ENCODE results near the gene DRC1.

DNA sequence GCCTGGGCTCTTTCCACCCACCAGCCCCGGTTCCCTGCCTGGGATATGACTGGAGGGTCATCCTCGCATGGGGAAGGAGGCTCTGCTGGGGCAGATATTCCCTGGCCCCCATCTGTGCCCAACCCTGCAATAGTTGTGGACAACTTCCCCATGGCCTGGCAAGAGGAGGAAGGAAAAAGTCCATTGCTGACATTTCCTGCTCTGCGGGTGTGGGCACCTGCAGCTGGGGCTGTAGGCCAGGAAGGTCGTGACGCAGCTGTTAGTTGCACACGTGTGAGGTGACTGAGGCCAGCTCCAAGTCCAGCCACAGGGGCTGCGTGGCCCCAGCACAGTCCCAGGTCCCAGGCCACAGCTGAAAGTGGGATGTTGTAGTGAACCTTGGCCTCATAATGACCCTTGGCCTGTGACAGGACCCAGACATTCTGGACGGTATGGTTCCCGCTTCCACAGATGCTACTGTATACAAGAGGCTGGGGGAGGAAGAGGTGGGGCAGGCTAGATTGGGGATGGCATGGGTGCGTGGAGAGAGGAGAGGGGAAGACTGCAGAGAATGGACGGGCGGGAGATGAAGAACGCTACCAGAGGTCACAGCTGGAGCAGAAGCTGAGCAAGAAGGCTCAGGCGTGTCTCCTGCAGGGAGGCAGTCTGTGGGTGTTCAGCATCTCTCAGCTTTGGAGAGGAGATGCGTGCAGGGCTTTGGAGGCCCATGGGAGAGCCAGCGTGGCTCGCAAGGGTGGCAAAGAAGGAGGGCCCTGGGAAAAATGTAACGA lies 54.1 kb downstream of the DRC1 start:
- TF ChIP-seq CTCF (IDR thresholded peaks at IDR 0.05; ENCODE audit: poor library complexity, severe bottlenecking) (no peak), EP300 (conservative IDR thresholded peaks at IDR 0.05; ENCODE audit: poor library complexity, severe bottlenecking) (no peak), POLR2AphosphoS5 (IDR thresholded peaks at IDR 0.05) (no peak), TAF1 (IDR thresholded peaks at IDR 0.05; ENCODE audit: low read depth) (no peak), RAD21 (conservative IDR thresholded peaks at IDR 0.05) (no peak), REST (IDR thresholded peaks at IDR 0.05; ENCODE audit: borderline replicate concordance) (no peak), EZH2 (IDR thresholded peaks at IDR 0.05; ENCODE audit: borderline replicate concordance, insufficient read depth, low read length, poor library complexity, severe bottlenecking) (no peak), MXI1 (conservative IDR thresholded peaks at IDR 0.05; ENCODE audit: poor library complexity, severe bottlenecking) (no peak), SMC3 (conservative IDR thresholded peaks at IDR 0.05; ENCODE audit: poor library complexity) (no peak)

Measured in neural cell (in vitro differentiated cells).